Spleen (tissue), 11 donors: ENCODE measurements around the gene DHDDS. TPM values are rescaled to one million over a fixed set of nuclear protein-coding genes. Genes with fewer than 3 reads are reported as not detected.

Source experiments
- DNase-seq: peaks from one replicate; pipeline ENCODE4 v3.0.0-alpha.2; 2020
- H3K27ac ChIP-seq, 8 donors: fragments of 200-600 bp; sonication (generic) in 7 of 8; 1 replicate in 4 of 8; 2 replicates in 4 of 8; pipeline versions ENCODE4 v1.5.0 to v1.8.0; 2016 to 2021; ENCODE audit warnings: inconsistent platforms in 4 of 8, mild to moderate bottlenecking in 4 of 8, moderate library complexity in 1 of 8
- H3K27me3 ChIP-seq, 7 donors: fragments of 200-600 bp; sonication (generic) in 6 of 7; replicated peaks in 1 of 7; 1 replicate in 4 of 7; 2 replicates in 3 of 7; pipeline versions ENCODE4 v1.5.0 to v1.8.0; 2016 to 2021; ENCODE audit warnings: inconsistent platforms in 3 of 7, mild to moderate bottlenecking in 1 of 7
- H3K36me3 ChIP-seq, 6 donors: fragments of 200-600 bp; sonication (generic) in 5 of 6; 1 replicate in 4 of 6; 2 replicates in 2 of 6; pipeline versions ENCODE4 v1.5.0 to v1.8.0; 2016 to 2021; ENCODE audit warnings: inconsistent platforms in 2 of 6
- H3K4me1 ChIP-seq, 6 donors: fragments of 200-600 bp; sonication (generic) in 5 of 6; 1 replicate in 3 of 6; 2 replicates in 3 of 6; pipeline versions ENCODE4 v1.5.0 to v1.8.0; 2016 to 2021; ENCODE audit warnings: inconsistent platforms in 3 of 6
- H3K4me3 ChIP-seq, 8 donors: fragments of 200-600 bp; sonication (generic) in 7 of 8; 1 replicate in 4 of 8; 2 replicates in 4 of 8; pipeline versions ENCODE4 v1.5.0 to v1.8.0; 2016 to 2021; ENCODE audit warnings: inconsistent platforms in 4 of 8, mild to moderate bottlenecking in 4 of 8, moderate library complexity in 2 of 8
- H3K9me3 ChIP-seq, 8 donors: fragments of 200-600 bp; sonication (generic) in 7 of 8; 1 replicate in 4 of 8; 2 replicates in 4 of 8; pipeline versions ENCODE4 v1.5.0 to v1.8.0; 2016 to 2021; ENCODE audit warnings: inconsistent platforms in 4 of 8
- CTCF ChIP-seq, 11 experiments: fragments of 200-600 bp in 7 of 11; fragments of 450-650 bp in 4 of 11; sonication (generic) in 4 of 11; IDR thresholded peaks in 8 of 11; conservative IDR thresholded peaks in 3 of 11; 1 replicate in 7 of 11; 2 replicates in 4 of 11; pipeline versions ENCODE4 v1.4.0 to v1.8.0; 2016 to 2021; ENCODE audit warnings: antibody characterized with exemption in 11 of 11, inconsistent platforms in 4 of 11, mild to moderate bottlenecking in 1 of 11
- POLR2A ChIP-seq, 3 donors: fragments of 450-650 bp; IDR thresholded peaks; one replicate each; pipeline ENCODE4 v1.5.1; 2017; ENCODE audit warnings: antibody characterized with exemption in 3 of 3, mild to moderate bottlenecking in 1 of 3
- POLR2AphosphoS5 ChIP-seq, 3 donors: sonication (generic); formaldehyde crosslinking; IDR thresholded peaks; one replicate each; pipeline ENCODE4 v1.5.1; 2017; ENCODE audit warnings: antibody characterized with exemption in 3 of 3
- WGBS, 5 donors: extraction: QIAGEN DNeasy Blood & Tissue Kit in 3 of 5; methylation state at CpG; one replicate each; pipeline versions ENCODE4 v1.1.5 to v1.1.7; 2013 to 2018; 5-methylcytosine and 5-hydroxymethylcytosine counted together
- intact Hi-C: fragments of 100-400 bp; cut with DNase I; formaldehyde crosslinking; loops from one replicate; pipeline ENCODE4 v1.15.0; 2023; ENCODE audit warnings: low total_unique reads
- polyA plus RNA-seq, 3 donors: library from polyadenylated mRNA; stranded (reverse); fragments of 200-250 nt; gene quantifications; one replicate each; pipeline ENCODE4 v1.2.1, GENCODE V29; 2013
- total RNA-seq, 7 donors: library from RNA; depleted of rRNA in 3 of 7; stranded (reverse); fragments of >200 nt in 3 of 7; fragmentation: NEBNext Ultra II Directional in 4 of 7; extraction: Animal tissue kit (Norgen Biotek cat#: 25700) in 4 of 7; gene quantifications; one replicate each; pipeline versions ENCODE4 v1.1.0 to v1.2.1, GENCODE V29; 2016 to 2021
- donor health status: healthy with polysubstance abuse.
- donor health status: DM: no; HTN: no; CAD: no; lungs with moderate emphysema.
- donor health status: DM: no; HTN: no; CAD: no.
- donor health status: Bipolar disorder and iron deficiency.
- donor health status: healthy.
- donor health status: DM: no; HTN: no; CAD: no.
- donor health status: DM: yes; HTN: yes; CAD: no.

Gene DHDDS
- total and polyA plus RNA-seq, 10 donors, result 11.1 to 48.8 (median 32.4) TPM

- TF ChIP-seq CTCF (IDR thresholded peaks at IDR 0.05 in 8 of 11, conservative IDR thresholded peaks at IDR 0.05 in 3 of 11) (no peak), POLR2A (IDR thresholded peaks at IDR 0.05) (no peak), POLR2AphosphoS5 (IDR thresholded peaks at IDR 0.05) (no peak)
- Histone ChIP-seq H3K27ac (no peak overlapping the region), H3K9me3 (no peaks in the 10 kb centered on the region), H3K27me3 (no peaks in the 10 kb centered on the region), H3K36me3 (peaks cover 0 to 28% (median 8%) of the 10 kb centered on the region in 6 donors), H3K4me3 (no peak overlapping the region), H3K4me1 (no peaks in the 10 kb centered on the region)
- intact Hi-C loops, result no loop called here
- no peak for DNase-seq
- 68 to 92% (median 79%) methylated on average over 2 of the region's 2 CpGs for WGBS, 5 donors
Measured at GRCh38 chr1:26483980-26484379, 51.9 kb downstream of the DHDDS start.

- Histone ChIP-seq H3K4me1 (no peaks in the 10 kb centered on the region), H3K4me3 (no peak overlapping the region), H3K9me3 (no peaks in the 10 kb centered on the region), H3K36me3 (no peaks in the 10 kb centered on the region), H3K27ac (no peak overlapping the region), H3K27me3 (no peaks in the 10 kb centered on the region)
- intact Hi-C loops, result loop anchor here (10.0 kb wide), 1 partner anchor 55 kb away; no protein-coding TSS in a partner anchor
- no peak for TF ChIP-seq POLR2AphosphoS5 (IDR thresholded peaks at IDR 0.05)
- no peak for TF ChIP-seq POLR2A (IDR thresholded peaks at IDR 0.05)
- TF ChIP-seq CTCF (IDR thresholded peaks at IDR 0.05 in 8 of 11, conservative IDR thresholded peaks at IDR 0.05 in 3 of 11), result no peak
- DNase-seq, result no peak
- WGBS, 5 donors, result 85 to 96% (median 92%) methylated on average over 4 of the region's 4 CpGs
Measured at GRCh38 chr1:26490155-26490554, 58.0 kb downstream of the DHDDS start.

GRCh38 chr1:26493267-26493666 is 61.1 kb downstream of the DHDDS start:
- TF ChIP-seq POLR2AphosphoS5 (IDR thresholded peaks at IDR 0.05), result no peak
- TF ChIP-seq POLR2A (IDR thresholded peaks at IDR 0.05), result no peak
- TF ChIP-seq CTCF (IDR thresholded peaks at IDR 0.05 in 8 of 11, conservative IDR thresholded peaks at IDR 0.05 in 3 of 11), result no peak
- Histone ChIP-seq H3K36me3 (no peaks in the 10 kb centered on the region), H3K4me3 (no peak overlapping the region), H3K27me3 (no peaks in the 10 kb centered on the region), H3K9me3 (no peaks in the 10 kb centered on the region), H3K4me1 (no peaks in the 10 kb centered on the region), H3K27ac (no peak overlapping the region)
- no peak for DNase-seq
- 60 to 73% (median 68%) methylated on average over 3 of the region's 3 CpGs for WGBS, 5 donors
- intact Hi-C loops, result loop anchor here (10.0 kb wide), 1 partner anchor 52 kb away; no protein-coding TSS in a partner anchor

GRCh38 chr1:26493938-26494337 is 61.8 kb downstream of the DHDDS start:
- Histone ChIP-seq H3K27ac (no peak overlapping the region), H3K4me3 (no peak overlapping the region), H3K36me3 (no peaks in the 10 kb centered on the region), H3K27me3 (no peaks in the 10 kb centered on the region), H3K9me3 (no peaks in the 10 kb centered on the region), H3K4me1 (peaks cover 0 to 3% (median 0%) of the 10 kb centered on the region in 6 donors)
- no peak for DNase-seq
- TF ChIP-seq CTCF (IDR thresholded peaks at IDR 0.05 in 8 of 11, conservative IDR thresholded peaks at IDR 0.05 in 3 of 11) (no peak), POLR2A (IDR thresholded peaks at IDR 0.05) (no peak), POLR2AphosphoS5 (IDR thresholded peaks at IDR 0.05) (no peak)
- intact Hi-C loops, result loop anchor here (10.0 kb wide), 1 partner anchor 51 kb away; no protein-coding TSS in a partner anchor
- WGBS, 5 donors, result 86 to 90% (median 88%) methylated on average over 3 of the region's 3 CpGs
